ENCODE results near the gene CLPSL2.

GRCh38 chr6:35796236-35796635 lies 19.8 kb downstream of the CLPSL2 start:
- no peak for TF ChIP-seq CTCF (IDR thresholded peaks at IDR 0.05)
- no peak for TF ChIP-seq EP300 (IDR thresholded peaks at IDR 0.05)
- TF ChIP-seq POLR2A (IDR thresholded peaks at IDR 0.05; ENCODE audit: low read depth), result no peak

All from esophagus muscularis mucosa (tissue), 4 donors.